ENCODE results near the gene PARD3. TPM values are rescaled to one million over a fixed set of nuclear protein-coding genes. Genes with fewer than 3 reads are reported as not detected.

Gene PARD3
- total RNA-seq, 4 donors from 2014 or later = 98.9 to 122 (median 105) TPM

DNA sequence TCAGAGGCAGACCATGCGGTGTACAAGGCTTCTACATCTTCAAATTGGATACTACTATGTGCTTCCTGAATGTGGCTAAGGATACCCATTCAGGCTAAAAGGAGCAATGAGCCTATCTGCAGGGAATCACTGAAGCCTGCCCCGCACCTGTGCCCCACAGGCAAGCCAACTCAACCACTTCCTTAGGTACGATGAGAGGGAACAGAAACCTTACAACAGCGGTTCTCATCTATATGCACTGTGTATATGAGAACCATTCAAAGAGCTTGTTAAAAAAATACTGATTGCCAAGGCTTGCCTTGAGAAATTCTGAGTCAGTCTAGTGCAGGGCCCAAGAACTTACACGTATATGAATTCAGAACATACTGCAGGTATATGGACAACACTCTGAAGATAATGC lies 679.6 kb downstream of the PARD3 start:
- peaks cover 0 to 9% (median 6%) of the 10 kb centered on the region in 4 donors for H3K36me3 ChIP-seq
- peak; percentile 89 for DNase-seq (ENCODE audit: extremely low spot score)
- no peaks in the 10 kb centered on the region for H3K27me3 ChIP-seq
- TF ChIP-seq EP300 (IDR thresholded peaks at IDR 0.05) (no peak), POLR2AphosphoS5 (IDR thresholded peaks at IDR 0.05) (no peak), POLR2A (IDR thresholded peaks at IDR 0.05; ENCODE audit: low read depth) (no peak)
- TF ChIP-seq, protein P1, sequence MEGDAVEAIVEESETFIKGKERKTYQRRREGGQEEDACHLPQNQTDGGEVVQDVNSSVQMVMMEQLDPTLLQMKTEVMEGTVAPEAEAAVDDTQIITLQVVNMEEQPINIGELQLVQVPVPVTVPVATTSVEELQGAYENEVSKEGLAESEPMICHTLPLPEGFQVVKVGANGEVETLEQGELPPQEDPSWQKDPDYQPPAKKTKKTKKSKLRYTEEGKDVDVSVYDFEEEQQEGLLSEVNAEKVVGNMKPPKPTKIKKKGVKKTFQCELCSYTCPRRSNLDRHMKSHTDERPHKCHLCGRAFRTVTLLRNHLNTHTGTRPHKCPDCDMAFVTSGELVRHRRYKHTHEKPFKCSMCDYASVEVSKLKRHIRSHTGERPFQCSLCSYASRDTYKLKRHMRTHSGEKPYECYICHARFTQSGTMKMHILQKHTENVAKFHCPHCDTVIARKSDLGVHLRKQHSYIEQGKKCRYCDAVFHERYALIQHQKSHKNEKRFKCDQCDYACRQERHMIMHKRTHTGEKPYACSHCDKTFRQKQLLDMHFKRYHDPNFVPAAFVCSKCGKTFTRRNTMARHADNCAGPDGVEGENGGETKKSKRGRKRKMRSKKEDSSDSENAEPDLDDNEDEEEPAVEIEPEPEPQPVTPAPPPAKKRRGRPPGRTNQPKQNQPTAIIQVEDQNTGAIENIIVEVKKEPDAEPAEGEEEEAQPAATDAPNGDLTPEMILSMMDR (IDR thresholded peaks at IDR 0.05) = no peak
- H3K9me3 ChIP-seq = no peaks in the 10 kb centered on the region
- H3K4me3 ChIP-seq = no peak overlapping the region
- intact Hi-C loops (cut with DNase I) = no loop called here
- peaks cover 0 to 7% (median 0%) of the 10 kb centered on the region in 4 donors for H3K4me1 ChIP-seq
- WGBS = 100% methylated on average over 5 of the region's 5 CpGs
- no peak overlapping the region for H3K27ac ChIP-seq (replicated peaks in 1 of 4)

DNA sequence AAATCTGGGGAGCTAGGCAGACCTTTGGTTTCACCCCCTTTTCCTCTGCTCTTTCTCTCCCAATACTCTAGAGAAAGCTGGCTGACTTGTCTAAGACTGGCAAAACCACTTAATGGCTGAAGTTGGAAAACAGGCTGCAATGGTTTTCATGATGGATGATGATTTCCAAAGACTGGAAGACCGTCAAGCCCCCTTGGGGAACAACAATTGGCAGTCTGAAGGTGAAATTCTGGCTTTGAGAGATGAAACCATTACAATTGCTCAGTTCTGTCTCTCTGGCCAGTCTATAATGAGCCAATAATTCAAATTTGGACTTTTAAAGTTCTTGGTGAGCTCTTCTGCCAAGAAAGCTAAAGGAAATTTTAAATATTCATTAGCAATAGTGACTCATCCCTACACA lies 680.5 kb downstream of the PARD3 start:
- H3K36me3 ChIP-seq = peaks cover 0 to 14% (median 6%) of the 10 kb centered on the region in 4 donors
- no peak overlapping the region for H3K27ac ChIP-seq (replicated peaks in 1 of 4)
- intact Hi-C loops (cut with DNase I) = no loop called here
- no peaks in the 10 kb centered on the region for H3K9me3 ChIP-seq
- H3K4me3 ChIP-seq = no peak overlapping the region
- DNase-seq (ENCODE audit: extremely low spot score) = peak; percentile 79
- peaks cover 0 to 7% (median 0%) of the 10 kb centered on the region in 4 donors for H3K4me1 ChIP-seq
- no peaks in the 10 kb centered on the region for H3K27me3 ChIP-seq
- TF ChIP-seq, protein P1 (IDR thresholded peaks at IDR 0.05) = no peak
- TF ChIP-seq EP300 (IDR thresholded peaks at IDR 0.05) = no peak
- TF ChIP-seq POLR2AphosphoS5 (IDR thresholded peaks at IDR 0.05) = no peak
- TF ChIP-seq POLR2A (IDR thresholded peaks at IDR 0.05; ENCODE audit: low read depth) = no peak
- 80% methylated on average over 1 of the region's 1 CpG for WGBS

DNA sequence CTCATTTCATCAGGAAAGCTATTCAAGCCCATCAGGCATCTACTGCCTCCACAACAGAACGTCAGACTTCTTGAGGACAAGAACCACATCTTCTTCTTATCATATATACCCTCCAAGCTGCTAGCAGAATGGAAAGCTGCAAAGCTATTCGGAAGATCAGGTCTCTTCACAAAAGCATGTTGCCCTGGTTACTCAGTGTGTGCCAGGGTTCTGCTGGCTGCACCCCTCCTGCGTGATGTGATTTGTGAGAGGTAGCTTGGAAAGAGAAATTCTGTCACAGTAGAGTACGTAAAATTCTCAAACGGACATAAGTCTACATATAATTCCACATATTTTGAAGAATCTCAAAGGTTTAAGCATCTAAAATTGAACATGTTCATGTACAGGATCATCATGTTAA lies 681.7 kb downstream of the PARD3 start:
- Histone ChIP-seq H3K9me3 (no peaks in the 10 kb centered on the region), H3K27ac (replicated peaks in 1 of 4) (no peak overlapping the region), H3K36me3 (peaks cover 4 to 14% (median 7%) of the 10 kb centered on the region in 4 donors), H3K27me3 (no peaks in the 10 kb centered on the region), H3K4me3 (no peak overlapping the region), H3K4me1 (peaks cover 0 to 7% (median 0%) of the 10 kb centered on the region in 4 donors)
- DNase-seq (ENCODE audit: extremely low spot score) = peak; percentile 81
- TF ChIP-seq POLR2A (IDR thresholded peaks at IDR 0.05; ENCODE audit: low read depth) = no peak
- no peak for TF ChIP-seq POLR2AphosphoS5 (IDR thresholded peaks at IDR 0.05)
- TF ChIP-seq, protein P1 (IDR thresholded peaks at IDR 0.05) = no peak
- no peak for TF ChIP-seq EP300 (IDR thresholded peaks at IDR 0.05)
- WGBS = 96% methylated on average over 5 of the region's 5 CpGs
- intact Hi-C loops (cut with DNase I) = no loop called here

DNA sequence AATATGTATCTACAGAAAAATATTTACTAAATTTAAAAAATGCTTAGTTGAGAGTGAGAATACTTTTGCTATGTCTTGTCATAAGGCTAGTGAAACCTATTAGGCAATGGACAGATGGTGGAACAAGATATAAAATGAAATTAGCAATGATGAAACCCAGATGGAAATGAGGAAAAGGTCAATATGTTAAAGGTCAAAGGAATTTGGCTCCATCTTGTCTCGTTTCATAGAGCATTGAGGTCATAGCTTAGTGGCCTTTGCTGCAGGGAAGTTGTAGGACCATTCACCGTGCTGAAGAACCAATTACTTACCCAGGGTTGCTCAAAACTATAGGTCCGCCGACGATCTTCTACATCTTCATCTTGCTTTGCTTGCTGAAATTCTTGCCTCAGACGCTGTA lies 683.9 kb downstream of the PARD3 start:
- H3K27ac ChIP-seq (replicated peaks in 1 of 4) = no peak overlapping the region
- peaks cover 0 to 13% (median 7%) of the 10 kb centered on the region in 4 donors for H3K4me1 ChIP-seq
- 93% methylated on average over 6 of the region's 6 CpGs for WGBS
- DNase-seq (ENCODE audit: extremely low spot score) = peak; percentile 24
- peaks cover 4 to 14% (median 9%) of the 10 kb centered on the region in 4 donors for H3K36me3 ChIP-seq
- no peak overlapping the region for H3K4me3 ChIP-seq
- TF ChIP-seq POLR2AphosphoS5 (IDR thresholded peaks at IDR 0.05) (no peak), EP300 (IDR thresholded peaks at IDR 0.05) (no peak), POLR2A (IDR thresholded peaks at IDR 0.05; ENCODE audit: low read depth) (no peak)
- TF ChIP-seq, protein P1 (IDR thresholded peaks at IDR 0.05) = no peak
- no peaks in the 10 kb centered on the region for H3K27me3 ChIP-seq
- intact Hi-C loops (cut with DNase I) = no loop called here
- no peaks in the 10 kb centered on the region for H3K9me3 ChIP-seq

DNA sequence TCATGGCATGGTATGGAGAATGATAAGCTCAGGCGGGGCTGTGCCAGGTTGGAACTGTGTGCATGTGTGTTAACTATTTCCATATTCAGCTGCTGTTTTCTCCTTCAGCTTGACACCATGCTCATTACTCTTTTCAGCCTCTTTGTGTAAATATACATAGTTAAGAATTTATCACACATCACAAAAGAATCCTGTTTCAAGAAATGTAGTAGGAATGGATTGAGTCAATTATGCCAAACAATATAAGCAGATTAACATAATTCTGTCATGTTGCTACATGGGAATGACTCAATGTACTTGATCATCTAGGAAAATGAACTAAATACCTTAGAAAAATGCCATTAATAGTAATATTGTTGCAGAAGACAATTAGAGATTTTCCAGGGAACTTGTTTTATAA lies 687.4 kb downstream of the PARD3 start:
- intact Hi-C loops (cut with DNase I) = no loop called here
- no peak for DNase-seq (ENCODE audit: extremely low spot score)
- Histone ChIP-seq H3K27me3 (no peaks in the 10 kb centered on the region), H3K4me3 (no peak overlapping the region), H3K9me3 (no peaks in the 10 kb centered on the region), H3K36me3 (peaks cover 4 to 14% (median 9%) of the 10 kb centered on the region in 4 donors), H3K4me1 (peaks cover 0 to 24% (median 18%) of the 10 kb centered on the region in 4 donors), H3K27ac (replicated peaks in 1 of 4) (no peak overlapping the region)
- TF ChIP-seq EP300 (IDR thresholded peaks at IDR 0.05) (no peak), POLR2AphosphoS5 (IDR thresholded peaks at IDR 0.05) (no peak), POLR2A (IDR thresholded peaks at IDR 0.05; ENCODE audit: low read depth) (no peak)
- TF ChIP-seq, protein P1 (IDR thresholded peaks at IDR 0.05) = no peak
- WGBS = 94% methylated on average over 1 of the region's 1 CpG
